Colonic mucosa (tissue), 4 donors: Measurements from ENCODE around the gene ZNF302. TPM values are rescaled to one million over a fixed set of nuclear protein-coding genes. Genes with fewer than 3 reads are reported as not detected.
"Not testable (repeated sequence)": the region's sequence is repeated elsewhere in the genome, so short reads cannot be mapped to it uniquely, and the experiment has no call there.

Experiments used
- DNase-seq: peaks from one replicate; pipeline ENCODE4 v3.0.0-alpha.2; 2020
- H3K27ac ChIP-seq: fragments of 200-600 bp; one replicate; pipeline ENCODE4 v1.8.0; 2021
- H3K27me3 ChIP-seq: fragments of 200-600 bp; one replicate; pipeline ENCODE4 v1.8.0; 2021
- H3K36me3 ChIP-seq: fragments of 200-600 bp; one replicate; pipeline ENCODE4 v1.8.0; 2021
- H3K4me1 ChIP-seq: fragments of 200-600 bp; one replicate; pipeline ENCODE4 v1.8.0; 2021; ENCODE audit warnings: mild to moderate bottlenecking
- H3K4me3 ChIP-seq: fragments of 200-600 bp; one replicate; pipeline ENCODE4 v1.8.0; 2021
- H3K9ac ChIP-seq, 2 donors: one replicate each; pipeline ENCODE4 v1.7.0; 2013; ENCODE audit warnings: control low read depth in 2 of 2, low read depth in 2 of 2, low read length in 2 of 2
- H3K9me3 ChIP-seq: fragments of 200-600 bp; one replicate; pipeline ENCODE4 v1.8.0; 2021
- CTCF ChIP-seq: fragments of 200-600 bp; IDR thresholded peaks from one replicate; pipeline ENCODE4 v1.8.0; 2022; ENCODE audit warnings: antibody characterized with exemption, mild to moderate bottlenecking
- intact Hi-C: fragments of 100-400 bp; cut with DNase I; formaldehyde crosslinking; loops from one replicate; pipeline ENCODE4 v1.14.1; 2022
- total RNA-seq, 2 donors: library from RNA; stranded (reverse); fragmentation: NEBNext Ultra II Directional in 1 of 2; extraction: Animal tissue kit (Norgen Biotek cat#: 25700) in 1 of 2; gene quantifications; one replicate each; pipeline ENCODE4 v1.2.1, GENCODE V29; 2021
- donor health status: healthy.
- donor health status: DM: no; HTN: no; CAD: no.
- donor health status: DM: no; HTN: no; CAD: no.

ZNF302 gene
- total RNA-seq, 2 donors from 2014 or later = 11.8 to 12.6 TPM

DNA sequence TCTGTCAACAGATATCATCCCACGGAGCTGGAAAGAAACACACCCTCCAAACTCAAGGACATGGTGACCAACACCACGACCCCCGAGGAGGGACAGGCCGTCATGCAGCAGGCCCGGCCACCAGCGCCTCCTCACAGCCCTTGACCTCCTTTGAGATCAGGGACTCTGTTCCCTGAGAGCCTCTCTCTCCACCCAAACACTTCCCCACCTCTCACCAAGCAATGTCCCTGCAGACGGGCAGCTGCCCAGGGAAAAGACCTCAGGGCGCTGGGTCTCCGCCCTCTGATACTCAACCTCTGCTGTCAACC is 10.6 kb upstream of the ZNF302 start:
- no peak overlapping the region for H3K27ac ChIP-seq
- no peak overlapping the region for H3K4me3 ChIP-seq
- H3K36me3 ChIP-seq = no peaks in the 10 kb centered on the region
- H3K27me3 ChIP-seq = no peaks in the 10 kb centered on the region
- H3K4me1 ChIP-seq = no peaks in the 10 kb centered on the region
- no peaks in the 10 kb centered on the region for H3K9me3 ChIP-seq
- intact Hi-C loops = no loop called here
- peak overlapping the region in 1 of 2 donors; percentile 12 for H3K9ac ChIP-seq
- DNase-seq = no peak
- TF ChIP-seq CTCF = no peak

GRCh38 chr19:34667349-34668076 is 10.0 kb upstream of the ZNF302 start:
- no peaks in the 10 kb centered on the region for H3K36me3 ChIP-seq
- peak overlapping the region; percentile 19 to 24 for H3K9ac ChIP-seq
- intact Hi-C loops = no loop called here
- H3K9me3 ChIP-seq = no peaks in the 10 kb centered on the region
- H3K27me3 ChIP-seq = no peaks in the 10 kb centered on the region
- DNase-seq = no peak
- no peak for TF ChIP-seq CTCF
- H3K27ac ChIP-seq = no peak overlapping the region
- no peaks in the 10 kb centered on the region for H3K4me1 ChIP-seq
- peak overlapping the region; percentile 3 for H3K4me3 ChIP-seq

DNA sequence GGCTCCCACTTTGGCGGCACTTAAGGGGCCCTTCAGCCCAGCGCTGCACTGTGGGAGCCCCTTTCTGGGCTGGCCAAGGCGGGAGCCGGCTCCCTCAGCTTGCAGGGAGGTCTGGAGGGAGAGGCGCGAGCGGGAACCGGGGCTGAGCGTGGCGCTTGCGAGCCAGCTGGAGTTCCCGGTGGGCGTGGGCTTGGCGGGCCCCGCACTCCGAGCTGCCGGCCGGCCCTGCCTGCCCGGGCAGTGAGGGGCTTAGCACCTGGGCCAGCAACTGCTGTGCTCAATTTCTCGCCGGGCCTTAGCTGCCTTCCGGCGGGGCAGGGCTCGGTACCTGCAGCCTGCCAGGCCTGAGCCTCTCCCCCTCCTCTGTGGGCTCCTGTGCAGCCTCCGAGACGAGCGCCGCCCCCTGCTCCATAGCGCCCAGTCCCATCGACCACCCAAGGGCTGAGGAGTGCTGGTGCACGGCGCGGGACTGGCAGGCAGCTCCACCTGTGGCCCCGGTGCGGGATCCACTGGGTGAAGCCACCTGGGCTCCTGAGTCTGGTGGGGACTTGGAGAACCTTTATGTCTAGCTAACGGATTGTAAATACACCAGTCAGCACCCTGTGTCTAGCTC is 9.3 kb upstream of the ZNF302 start:
- H3K36me3 ChIP-seq, H3K27me3 ChIP-seq, H3K9me3 ChIP-seq, intact Hi-C loops, H3K4me1 ChIP-seq, H3K27ac ChIP-seq, DNase-seq, H3K4me3 ChIP-seq: not testable (repeated sequence)
- peak overlapping the region in 1 of 2 donors; percentile 24 for H3K9ac ChIP-seq

DNA sequence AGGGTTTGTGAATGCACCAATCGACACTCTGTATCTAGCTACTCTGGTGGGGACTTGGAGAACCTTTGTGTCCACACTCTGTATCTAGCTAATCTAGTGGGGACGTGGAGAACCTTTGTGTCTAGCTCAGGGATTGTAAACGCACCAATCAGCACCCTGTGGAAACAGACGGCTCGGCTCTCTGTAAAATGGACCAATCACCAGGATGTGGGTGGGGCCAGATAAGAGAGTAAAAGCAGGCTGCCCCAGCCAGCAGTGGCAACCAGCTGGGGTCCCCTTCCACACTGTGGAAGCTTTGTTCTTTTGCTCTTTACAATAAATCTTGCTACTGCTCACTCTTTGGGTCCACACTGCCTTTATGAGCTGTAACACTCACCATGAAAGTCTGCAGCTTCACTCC is 8.8 kb upstream of the ZNF302 start:
- H3K9me3 ChIP-seq, DNase-seq, intact Hi-C loops: not testable (repeated sequence)

DNA sequence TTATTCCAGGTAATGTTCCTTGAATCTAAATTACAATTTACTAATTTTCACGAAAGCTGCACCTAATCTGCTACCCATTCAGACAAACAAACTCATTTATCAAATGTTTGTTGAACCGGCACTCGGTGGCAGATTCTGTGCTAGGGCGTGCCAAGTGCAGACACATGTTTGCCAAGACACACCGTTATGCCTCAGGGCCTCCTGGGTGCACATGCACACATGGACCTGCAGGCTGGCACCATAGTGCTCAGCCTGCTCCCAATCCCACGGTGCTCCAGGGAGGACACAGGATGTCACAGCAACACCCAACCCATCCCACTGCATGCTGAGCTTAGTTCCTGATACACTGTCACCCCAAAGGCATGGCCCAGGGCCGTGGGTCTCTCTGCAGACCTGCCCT is 8.2 kb upstream of the ZNF302 start:
- no peak for DNase-seq
- no peaks in the 10 kb centered on the region for H3K36me3 ChIP-seq

More for the DNA sequence above, 8.8 kb upstream of the ZNF302 start:
- H3K9ac ChIP-seq, H3K4me3 ChIP-seq, H3K27ac ChIP-seq, H3K36me3 ChIP-seq, H3K27me3 ChIP-seq, H3K4me1 ChIP-seq: not testable (repeated sequence)

DNA sequence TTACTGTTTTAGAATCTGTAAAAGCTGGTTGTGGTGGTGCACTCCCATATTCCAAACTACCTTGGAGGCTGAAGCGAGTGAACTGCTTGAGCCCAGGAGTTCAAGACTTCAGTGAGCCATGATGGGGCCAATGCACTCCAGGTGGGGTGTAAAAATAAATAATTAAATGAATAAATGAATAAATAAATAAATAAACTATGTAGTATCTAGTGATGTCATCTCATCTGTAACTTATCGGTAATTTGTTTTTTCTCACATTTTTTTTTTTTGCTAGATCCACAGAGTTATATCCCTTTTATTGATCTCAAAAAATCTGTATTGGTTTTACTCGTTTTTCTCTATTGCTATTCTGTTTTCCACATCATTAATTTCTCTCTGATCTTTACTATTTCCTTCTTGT is 5.5 kb upstream of the ZNF302 start:
- no peaks in the 10 kb centered on the region for H3K4me1 ChIP-seq
- no peak overlapping the region for H3K9ac ChIP-seq
- no peak overlapping the region for H3K27ac ChIP-seq
- TF ChIP-seq CTCF = no peak
- no peaks in the 10 kb centered on the region for H3K27me3 ChIP-seq
- no peak for DNase-seq
- H3K36me3 ChIP-seq = no peaks in the 10 kb centered on the region
- H3K9me3 ChIP-seq = no peaks in the 10 kb centered on the region
- H3K4me3 ChIP-seq = no peak overlapping the region
- intact Hi-C loops = no loop called here

More for the DNA sequence above, 8.2 kb upstream of the ZNF302 start:
- Histone ChIP-seq H3K9ac (no peak overlapping the region), H3K9me3 (no peaks in the 10 kb centered on the region), H3K27me3 (no peaks in the 10 kb centered on the region), H3K4me3 (no peak overlapping the region), H3K4me1 (no peaks in the 10 kb centered on the region), H3K27ac (no peak overlapping the region)
- TF ChIP-seq CTCF = no peak
- intact Hi-C loops = no loop called here
